H9 (cell line): ENCODE data around the gene SOX13. TPM values are rescaled to one million over a fixed set of nuclear protein-coding genes. Genes with fewer than 3 reads are reported as not detected.

Experiments
- DNase-seq: peaks from one replicate; pipeline ENCODE4 v3.0.0-alpha.2; 2017
- H2AFZ ChIP-seq: one replicate; pipeline ENCODE4 v1.6.1; 2013; ENCODE audit warnings: mild to moderate bottlenecking, low read length, control low read depth, moderate library complexity
- H2AK5ac ChIP-seq: 2 replicates; pipeline ENCODE4 v1.6.1; 2013; ENCODE audit warnings: low read length, control low read depth, mixed read lengths; ENCODE audit not compliant: insufficient read length
- H2BK120ac ChIP-seq: one replicate; pipeline ENCODE4 v1.6.1; 2013; ENCODE audit warnings: low read depth, mild to moderate bottlenecking, low read length, control low read depth, inconsistent platforms; ENCODE audit not compliant: poor library complexity, severe bottlenecking
- H2BK12ac ChIP-seq: 2 replicates; pipeline ENCODE4 v1.6.1; 2013; ENCODE audit warnings: low read length, control low read depth, mixed read lengths, low read depth; ENCODE audit not compliant: insufficient read length
- H2BK15ac ChIP-seq: 2 replicates; pipeline ENCODE4 v1.6.1; 2013; ENCODE audit warnings: low read depth, low read length, control low read depth
- H2BK20ac ChIP-seq: one replicate; pipeline ENCODE4 v1.6.1; 2013; ENCODE audit warnings: low read depth, mild to moderate bottlenecking, low read length, control low read depth, inconsistent platforms; ENCODE audit not compliant: poor library complexity, severe bottlenecking
- H2BK5ac ChIP-seq: 2 replicates; pipeline ENCODE4 v1.6.1; 2013; ENCODE audit warnings: low read length, control low read depth, mixed read lengths; ENCODE audit not compliant: insufficient read length
- H3K14ac ChIP-seq: 2 replicates; pipeline ENCODE4 v1.6.1; 2013; ENCODE audit warnings: low read length, control low read depth; ENCODE audit not compliant: insufficient read depth
- H3K18ac ChIP-seq: 2 replicates; pipeline ENCODE4 v1.6.1; 2013; ENCODE audit warnings: low read depth, mild to moderate bottlenecking, mixed read lengths, low read length, control low read depth; ENCODE audit not compliant: insufficient read length
- H3K23ac ChIP-seq: 2 replicates; pipeline ENCODE4 v1.6.1; 2013; ENCODE audit warnings: low read length, control low read depth, mixed read lengths, low read depth; ENCODE audit not compliant: insufficient read length
- H3K23me2 ChIP-seq: 2 replicates; pipeline ENCODE4 v1.6.1; 2013; ENCODE audit warnings: low read depth, mild to moderate bottlenecking, mixed read lengths, low read length, control low read depth; ENCODE audit not compliant: insufficient read length, poor library complexity, severe bottlenecking
- H3K27ac ChIP-seq: 2 replicates; pipeline ENCODE4 v1.5.1; 2013; ENCODE audit warnings: low read length, control low read depth, mixed read lengths, low read depth; ENCODE audit not compliant: insufficient read length
- H3K27me3 ChIP-seq: 2 replicates; pipeline ENCODE4 v1.6.1; 2013; ENCODE audit warnings: low read length, control low read depth, inconsistent platforms; ENCODE audit not compliant: insufficient read depth
- H3K4ac ChIP-seq: 2 replicates; pipeline ENCODE4 v1.6.1; 2013; ENCODE audit warnings: low read depth, mild to moderate bottlenecking, control low read depth, inconsistent platforms, low read length, moderate library complexity
- H3K4me1 ChIP-seq: 2 replicates; pipeline ENCODE4 v1.6.1; 2013; ENCODE audit warnings: low read length, control low read depth, inconsistent platforms; ENCODE audit not compliant: insufficient read depth
- H3K4me2 ChIP-seq: 2 replicates; pipeline ENCODE4 v1.6.1; 2013; ENCODE audit warnings: low read length, control low read depth, mixed read lengths; ENCODE audit not compliant: insufficient read length, insufficient read depth
- H3K56ac ChIP-seq: 2 replicates; pipeline ENCODE4 v1.6.1; 2013; ENCODE audit warnings: low read depth, mild to moderate bottlenecking, mixed read lengths, low read length, control low read depth; ENCODE audit not compliant: insufficient read length
- H3K79me1 ChIP-seq: 2 replicates; pipeline ENCODE4 v1.6.1; 2013; ENCODE audit warnings: low read depth, mild to moderate bottlenecking, moderate library complexity, low read length, control low read depth, inconsistent platforms; ENCODE audit not compliant: insufficient read depth, poor library complexity, severe bottlenecking
- H3K79me2 ChIP-seq: 2 replicates; pipeline ENCODE4 v1.6.1; 2013; ENCODE audit warnings: low read length, control low read depth, inconsistent platforms; ENCODE audit not compliant: insufficient read depth
- H3K9ac ChIP-seq: 2 replicates; pipeline ENCODE4 v1.6.1; 2013; ENCODE audit warnings: low read length, control low read depth, mixed read lengths; ENCODE audit not compliant: insufficient read length; ENCODE audit errors: extremely low read depth
- H3K9me3 ChIP-seq: one replicate; pipeline ENCODE4 v1.6.1; 2013; ENCODE audit warnings: low read depth, low read length, inconsistent platforms; ENCODE audit not compliant: control insufficient read depth
- H3T11ph ChIP-seq: one replicate; pipeline ENCODE4 v1.6.1; 2013; ENCODE audit warnings: mild to moderate bottlenecking, low read length, control low read depth, inconsistent platforms
- H4K20me1 ChIP-seq: one replicate; pipeline ENCODE4 v1.6.1; 2013; ENCODE audit not compliant: control insufficient read depth, insufficient read length, insufficient read depth
- H4K5ac ChIP-seq: 2 replicates; pipeline ENCODE4 v1.6.1; 2013; ENCODE audit warnings: low read depth, mild to moderate bottlenecking, mixed read lengths, low read length, control low read depth; ENCODE audit not compliant: insufficient read length
- H4K8ac ChIP-seq: replicated peaks from 2 replicates; pipeline ENCODE4 v1.6.1; 2013; ENCODE audit warnings: low read length, control low read depth, mixed read lengths, low read depth; ENCODE audit not compliant: insufficient read length
- H4K91ac ChIP-seq: 2 replicates; pipeline ENCODE4 v1.6.1; 2013; ENCODE audit warnings: low read depth, mild to moderate bottlenecking, moderate library complexity, mixed read lengths, low read length, control low read depth; ENCODE audit not compliant: insufficient read length
- H3K27ac Mint-ChIP-seq, 3 experiments: 2 replicates in 2 of 3; 3 replicates in 1 of 3; pipeline ENCODE4 v1.8.0; 2020 to 2021; ENCODE audit warnings: mixed read lengths in 3 of 3, mild to moderate bottlenecking in 1 of 3, moderate library complexity in 1 of 3
- H3K27me3 Mint-ChIP-seq: 2 replicates; pipeline ENCODE4 v1.8.0; 2021; ENCODE audit warnings: low read depth, mild to moderate bottlenecking, moderate library complexity, mixed read lengths
- H3K36me3 Mint-ChIP-seq, 3 experiments: 2 replicates in 2 of 3; 3 replicates in 1 of 3; pipeline ENCODE4 v1.8.0; 2020 to 2021; ENCODE audit warnings: low read depth in 3 of 3, mixed read lengths in 3 of 3; ENCODE audit not compliant: insufficient read depth in 1 of 3
- H3K4me1 Mint-ChIP-seq, 2 experiments: 2 replicates each; pipeline ENCODE4 v1.8.0; 2020; ENCODE audit warnings: mixed read lengths in 2 of 2
- H3K4me3 Mint-ChIP-seq, 2 experiments: 2 replicates in 1 of 2; 3 replicates in 1 of 2; pipeline ENCODE4 v1.8.0; 2020 to 2021; ENCODE audit warnings: mild to moderate bottlenecking in 2 of 2, mixed read lengths in 2 of 2, moderate library complexity in 1 of 2
- H3K9me3 Mint-ChIP-seq, 2 experiments: 2 replicates in 1 of 2; 3 replicates in 1 of 2; pipeline ENCODE4 v1.8.0; 2020; ENCODE audit warnings: mild to moderate bottlenecking in 2 of 2, mixed read lengths in 2 of 2, moderate library complexity in 1 of 2
- CTCF ChIP-seq: fragments of 200-600 bp; sonication (generic); conservative IDR thresholded peaks from 3 replicates; pipeline ENCODE4 v1.8.0; 2021; ENCODE audit warnings: antibody characterized with exemption, mild to moderate bottlenecking
- WGBS: extraction: QIAGEN DNeasy Blood & Tissue Kit; methylation state at CpG from one replicate; pipeline ENCODE4 v1.1.7; 2013; ENCODE audit warnings: missing lambda C conversion rate, low lambda C conversion rate, mixed read lengths; ENCODE audit not compliant: insufficient read length; ENCODE audit errors: extremely low coverage; 5-methylcytosine and 5-hydroxymethylcytosine counted together
- total RNA-seq: library from RNA; stranded (reverse); gene quantifications from 2 replicates; pipeline ENCODE4 v1.2.1, GENCODE V29; 2021

Gene SOX13
- total RNA-seq, 1 experiment from 2014 or later: 120 TPM

- Histone ChIP-seq H3K4me2 (peak overlapping the region; percentile 11), H3K79me2 (peaks cover 51% of the 10 kb centered on the region; the same call in 1 of the 2 replicates), H3K18ac (peak overlapping the region; percentile 55), H3K23me2 (peaks cover 7% of the 10 kb centered on the region), H2BK5ac (no peak overlapping the region), H3K27me3 (no peaks in the 10 kb centered on the region), H3K4ac (no peak overlapping the region), H4K91ac (no peak overlapping the region), H2BK20ac (no peak overlapping the region), H4K5ac (no peak overlapping the region), H3K79me1 (no peaks in the 10 kb centered on the region), H3T11ph (no peak overlapping the region), H3K56ac (no peak overlapping the region), H2BK12ac (no peak overlapping the region), H4K20me1 (no peaks in the 10 kb centered on the region), H2AK5ac (no peak overlapping the region), H4K8ac (no peak overlapping the region), H3K4me1 (peaks cover 41% of the 10 kb centered on the region; the same call in 1 of the 2 replicates), H3K23ac (no peak overlapping the region), H2BK120ac (no peak overlapping the region), H2AFZ (no peak overlapping the region), H3K9me3 (no peaks in the 10 kb centered on the region), H2BK15ac (no peak overlapping the region), H3K9ac (no peak overlapping the region), H3K27ac (peak overlapping the region; percentile 83), H3K14ac (peak overlapping the region; percentile 51)
- peak overlapping the region; percentile 57 to 77 for H3K4me3 Mint-ChIP-seq
- peaks cover 1% of the 10 kb centered on the region for H3K27me3 Mint-ChIP-seq
- no peaks in the 10 kb centered on the region for H3K9me3 Mint-ChIP-seq
- H3K27ac Mint-ChIP-seq: peak overlapping the region; percentile 98 to 100 (median 99)
- peaks cover 86 to 92% of the 10 kb centered on the region in 2 experiments for H3K4me1 Mint-ChIP-seq
- peaks cover 5 to 14% (median 9%) of the 10 kb centered on the region in 3 experiments for H3K36me3 Mint-ChIP-seq
- no CpG with 5 or more reads among the region's 8 CpGs for WGBS
- TF ChIP-seq CTCF: no peak
- DNase-seq: peak; percentile 99
These were observed 7.4 kb downstream of the SOX13 start for GRCh38 chr1:204080163-204080903.
